ENCODE results near the gene ADAMTSL2.

The ADAMTSL2 gene

DNA sequence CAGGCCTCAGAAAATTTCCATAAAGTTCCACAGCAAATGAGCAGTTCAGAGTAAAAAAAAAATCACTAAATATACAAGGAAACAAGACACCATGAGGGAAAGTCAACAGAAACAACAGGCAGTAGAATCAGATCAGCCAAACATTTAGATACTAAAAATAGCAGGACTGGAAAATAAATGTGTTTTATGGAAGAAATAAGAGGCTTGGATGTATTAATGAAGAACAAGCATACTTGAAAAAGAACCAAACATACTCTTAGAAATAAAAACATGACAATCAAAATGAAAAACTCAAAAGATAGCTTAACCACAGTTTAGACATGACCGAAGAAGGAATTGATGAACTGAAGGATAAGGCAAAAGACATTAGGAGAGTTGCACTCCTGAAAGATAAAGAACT, 32.4 kb upstream of the ADAMTSL2 start:
- no peak for DNase-seq

GRCh38 chr9:133505186-133505830, 29.2 kb upstream of the ADAMTSL2 start:
- DNase-seq: no peak

- no peak for DNase-seq
These were observed 28.4 kb upstream of the ADAMTSL2 start for GRCh38 chr9:133505901-133506652.

DNA sequence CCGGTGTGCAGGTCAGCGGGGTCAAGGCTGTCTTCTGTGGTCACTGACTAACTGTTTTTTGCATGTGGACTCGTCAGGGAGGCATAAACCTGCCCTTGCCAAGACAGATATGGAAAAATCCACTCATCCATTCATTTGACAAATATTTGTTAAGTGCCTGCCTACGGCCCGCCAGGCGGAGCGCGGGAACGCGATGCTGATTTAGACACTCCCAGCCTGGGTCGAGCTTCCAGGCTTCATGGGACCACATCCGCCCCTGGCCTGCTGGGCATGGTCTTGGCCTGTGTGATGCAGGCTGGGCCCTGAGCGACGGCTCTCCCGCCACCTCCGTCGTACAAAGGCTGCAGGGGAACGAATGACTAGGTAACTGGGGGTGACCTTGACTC, 27.9 kb upstream of the ADAMTSL2 start:
- DNase-seq: peak; percentile 18

- no peak for DNase-seq
These were observed 27.1 kb upstream of the ADAMTSL2 start for GRCh38 chr9:133507246-133507965.

- no peak for DNase-seq
These were observed 26.5 kb upstream of the ADAMTSL2 start for GRCh38 chr9:133508046-133508445.

DNA sequence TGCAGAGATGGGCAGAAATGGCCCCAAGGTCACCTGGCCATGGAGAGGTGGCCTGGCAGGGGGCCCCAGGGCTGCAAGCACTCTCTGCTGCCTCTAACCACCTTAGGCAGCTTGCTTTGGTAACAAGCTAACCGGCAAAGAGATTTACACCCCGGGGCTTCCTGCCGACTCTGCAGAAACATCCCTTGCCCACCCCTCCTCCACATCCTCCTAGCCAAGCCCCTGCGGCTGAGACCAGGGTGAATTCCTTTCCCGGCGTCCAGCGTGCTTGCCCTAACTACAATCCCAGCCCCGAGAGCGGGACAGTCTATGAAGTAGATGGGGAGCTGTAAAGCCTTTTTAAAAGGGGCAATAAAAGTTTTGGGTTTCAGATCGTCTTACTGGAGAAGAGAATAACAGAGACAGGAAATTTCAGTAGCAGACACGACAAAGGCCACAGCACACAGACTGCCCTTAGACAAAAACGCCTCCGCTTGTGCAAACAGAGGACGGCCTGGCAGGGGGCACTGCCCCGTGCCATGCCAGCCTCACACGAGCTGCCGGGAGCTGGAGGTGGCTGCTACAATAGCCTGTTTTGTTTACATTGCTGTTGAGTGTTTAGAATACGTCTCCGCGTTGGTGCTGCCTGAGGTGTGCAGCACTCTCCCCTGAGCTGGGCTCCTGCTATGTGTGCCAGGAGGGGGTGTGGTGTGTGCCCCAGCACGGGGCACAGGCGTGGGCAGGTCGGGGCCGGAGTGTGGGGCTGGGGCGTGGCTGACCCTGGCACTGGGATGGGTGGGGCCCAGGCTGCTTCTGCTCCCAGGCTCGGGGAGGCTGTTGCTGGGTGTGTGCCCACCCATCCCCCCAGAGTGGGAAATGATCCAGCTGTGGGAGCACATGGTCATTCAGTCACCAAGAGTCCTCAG, 25.1 kb upstream of the ADAMTSL2 start:
- peak; percentile 96 for DNase-seq

- DNase-seq: no peak
These were observed 23.5 kb upstream of the ADAMTSL2 start for GRCh38 chr9:133510926-133511505.

DNA sequence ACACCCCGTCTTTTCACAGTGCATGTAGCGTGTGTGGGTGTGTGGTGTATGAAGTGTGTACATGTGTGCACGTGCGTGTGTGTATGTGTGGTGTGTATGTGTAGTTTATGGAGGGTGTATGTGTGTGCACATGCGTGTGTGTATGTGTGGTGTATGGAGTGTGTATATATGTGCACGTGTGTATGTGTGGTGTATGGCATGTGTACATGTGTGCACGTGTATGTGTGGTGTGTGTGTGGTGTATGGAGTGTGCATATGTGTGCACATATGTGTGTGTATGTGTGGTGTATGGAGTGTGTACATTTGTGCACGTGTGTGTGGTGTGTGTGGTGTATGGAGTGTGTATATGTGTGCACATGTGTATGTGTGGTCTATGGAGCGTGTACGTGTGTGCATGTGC, 22.9 kb upstream of the ADAMTSL2 start:
- no peak for DNase-seq

DNA sequence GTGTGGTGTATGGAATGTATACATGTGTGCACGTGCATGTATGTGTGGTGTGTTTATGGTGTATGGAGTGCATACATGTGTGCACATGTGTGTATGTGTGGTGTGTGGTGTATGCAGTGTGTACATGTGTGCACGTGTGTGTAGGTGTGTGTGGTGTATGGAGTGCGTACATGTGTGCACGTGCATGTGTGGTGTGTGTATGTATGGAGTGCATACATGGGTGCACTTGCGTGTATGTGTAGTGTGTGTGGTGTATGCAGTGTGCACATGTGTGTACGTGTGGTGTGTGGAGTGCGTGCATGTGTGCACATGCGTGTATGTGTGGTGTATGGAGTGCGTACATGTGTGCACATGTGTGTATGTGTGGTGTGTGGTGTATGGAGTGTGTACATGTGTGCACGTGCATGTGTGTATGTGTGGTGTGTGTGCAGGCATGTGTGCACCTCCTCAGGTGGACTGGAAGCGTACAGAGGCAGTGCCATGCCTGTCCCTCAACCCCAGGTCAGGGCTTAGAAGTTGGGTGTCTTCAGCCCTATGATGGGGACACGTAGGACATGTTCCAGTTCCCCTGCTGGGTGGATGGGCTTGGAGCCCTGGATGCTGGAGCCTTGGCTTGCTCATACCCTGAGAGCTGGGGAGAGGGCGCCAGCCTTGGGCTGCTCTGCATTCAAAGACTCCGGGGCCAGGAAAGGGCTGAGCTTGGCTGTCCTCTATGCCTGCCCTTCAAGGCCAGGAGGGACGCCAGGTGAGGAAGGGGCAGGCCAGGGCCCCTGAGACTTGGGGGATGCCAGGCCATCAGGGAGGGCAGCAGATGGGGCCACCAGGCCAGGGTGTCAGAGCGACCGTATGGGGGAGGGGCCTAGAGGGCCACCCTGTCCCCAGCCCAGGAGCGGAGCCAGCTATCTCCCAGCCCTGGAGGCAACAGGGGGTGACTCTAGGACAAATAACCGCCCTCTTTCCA, 22.0 kb upstream of the ADAMTSL2 start:
- DNase-seq: peak; percentile 30

- peak; percentile 84 for DNase-seq
These were observed 21.0 kb upstream of the ADAMTSL2 start for GRCh38 chr9:133513214-133514100.

DNA sequence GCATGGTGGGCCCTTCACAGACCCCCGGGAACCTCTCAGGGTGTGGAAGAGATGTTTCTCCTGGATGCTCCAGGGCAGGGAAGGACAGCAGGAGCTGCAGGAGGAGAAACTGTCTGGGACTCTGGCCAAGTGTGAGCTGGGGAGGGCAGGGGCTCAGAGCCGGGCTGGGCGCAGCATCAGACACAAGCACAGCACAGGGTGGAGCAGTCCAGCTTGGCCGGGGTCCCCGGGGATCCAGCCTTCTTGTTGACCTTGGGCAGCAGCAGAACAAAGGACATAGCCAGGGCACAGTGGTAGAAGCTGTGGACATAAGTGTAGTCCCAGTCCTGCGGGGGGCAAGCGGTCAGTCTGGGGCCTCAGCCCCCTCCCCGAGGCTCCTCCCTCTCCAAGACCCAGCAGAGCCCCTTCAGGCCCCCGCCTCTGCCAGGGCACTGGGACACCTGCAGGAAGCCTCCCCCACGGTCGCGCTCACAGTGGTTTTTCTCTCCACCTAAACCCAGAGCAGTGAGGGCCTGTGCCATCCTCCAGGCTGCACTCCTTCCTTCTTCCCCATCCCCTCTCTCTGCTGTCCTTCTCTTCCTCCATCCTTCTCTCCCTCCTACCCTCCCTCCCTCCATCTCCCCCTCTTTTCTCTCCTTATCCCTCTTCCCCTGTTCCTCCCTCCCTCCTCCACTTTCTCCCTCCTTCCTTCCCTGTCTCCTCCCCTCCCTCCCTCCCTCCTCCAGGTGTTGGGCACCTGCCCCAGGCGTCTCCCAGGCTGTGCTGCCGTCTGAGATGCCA, 19.9 kb upstream of the ADAMTSL2 start:
- DNase-seq: peak; percentile 95

- no peak for DNase-seq
These were observed 19.3 kb upstream of the ADAMTSL2 start for GRCh38 chr9:133515240-133515610.

DNA sequence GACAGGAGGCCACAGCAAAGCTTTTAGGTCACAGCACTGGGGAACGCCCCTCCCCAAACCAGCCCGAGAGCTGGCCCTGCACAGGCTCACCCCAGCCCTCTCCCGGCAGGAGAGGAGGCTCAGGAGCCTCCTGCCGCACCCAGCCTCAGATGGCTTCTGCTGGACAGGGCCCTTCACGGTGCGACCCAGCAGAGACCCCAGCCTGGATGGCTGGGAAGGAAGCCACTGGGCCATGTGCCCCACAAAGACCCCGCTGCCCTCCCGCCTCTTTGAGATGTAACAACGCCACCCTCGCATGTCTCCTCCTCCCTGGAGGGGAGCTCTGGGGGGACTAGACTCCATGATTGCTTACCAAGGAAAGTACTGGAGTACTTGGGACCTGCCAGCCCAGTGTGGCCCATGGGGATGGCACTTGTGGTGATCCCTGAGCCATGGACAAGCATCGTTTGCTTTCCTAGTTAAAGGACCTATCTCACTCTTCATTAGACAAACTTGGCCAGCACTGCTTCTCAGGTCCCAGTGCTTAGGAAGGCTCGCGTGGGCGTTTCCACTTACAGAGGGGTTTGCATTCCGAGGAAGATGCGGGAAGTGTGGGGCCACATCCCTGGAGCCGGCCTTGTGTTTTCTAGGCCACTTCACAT, 18.8 kb upstream of the ADAMTSL2 start:
- no peak for DNase-seq

DNA sequence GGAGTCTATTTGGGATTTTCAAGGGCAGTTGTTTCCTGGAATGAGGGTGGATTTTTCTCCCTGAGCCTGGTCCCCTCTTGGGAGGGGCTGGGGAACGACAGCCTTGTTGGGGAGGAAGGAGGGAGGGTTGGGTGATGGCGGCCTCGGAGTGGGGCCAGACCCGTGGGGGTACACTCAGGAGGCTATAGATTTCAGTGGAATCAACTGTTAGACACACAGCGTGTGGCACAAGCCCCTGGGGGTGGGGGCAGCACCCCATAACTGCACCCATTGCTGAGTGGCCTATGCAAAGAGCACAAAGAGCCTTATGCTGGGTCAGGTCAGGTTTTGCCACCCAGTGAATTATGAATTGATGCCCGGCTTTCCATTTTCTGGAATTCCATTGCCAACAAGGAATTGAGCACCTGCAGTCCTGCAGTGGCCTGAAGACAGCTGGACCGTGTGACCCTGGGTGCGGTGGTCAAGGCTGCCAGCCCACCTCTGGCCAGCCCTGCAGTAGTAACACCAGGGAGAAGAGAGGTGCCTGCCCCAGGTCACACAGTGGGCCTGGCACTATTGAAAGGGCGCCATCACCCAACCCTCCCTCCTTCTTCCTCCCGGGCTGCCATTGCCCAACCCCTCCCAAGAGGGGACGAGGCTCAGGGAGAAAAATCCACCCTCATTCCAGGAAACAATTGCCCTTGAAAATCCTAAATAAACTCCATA, 18.1 kb upstream of the ADAMTSL2 start:
- no peak for DNase-seq

DNA sequence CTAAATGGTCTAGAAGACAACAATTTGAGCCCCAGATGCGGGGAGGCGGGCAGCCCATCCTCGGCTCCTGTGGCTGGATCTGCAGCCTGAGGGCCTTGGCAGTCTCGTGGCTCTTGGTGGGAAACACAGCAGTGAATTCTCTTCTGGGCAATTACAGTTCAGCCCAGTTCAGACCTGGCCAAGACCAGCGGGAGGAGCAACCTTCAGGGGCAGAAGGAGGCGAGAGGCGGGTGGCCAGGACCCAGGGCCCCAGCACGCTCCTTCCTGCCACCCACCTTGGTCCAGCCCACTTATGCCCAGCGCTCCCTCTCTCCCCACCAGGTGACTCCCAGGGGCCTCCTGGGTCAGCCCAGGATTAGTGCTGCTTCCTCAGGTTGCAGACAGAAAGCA, 17.5 kb upstream of the ADAMTSL2 start:
- DNase-seq: no peak

DNA sequence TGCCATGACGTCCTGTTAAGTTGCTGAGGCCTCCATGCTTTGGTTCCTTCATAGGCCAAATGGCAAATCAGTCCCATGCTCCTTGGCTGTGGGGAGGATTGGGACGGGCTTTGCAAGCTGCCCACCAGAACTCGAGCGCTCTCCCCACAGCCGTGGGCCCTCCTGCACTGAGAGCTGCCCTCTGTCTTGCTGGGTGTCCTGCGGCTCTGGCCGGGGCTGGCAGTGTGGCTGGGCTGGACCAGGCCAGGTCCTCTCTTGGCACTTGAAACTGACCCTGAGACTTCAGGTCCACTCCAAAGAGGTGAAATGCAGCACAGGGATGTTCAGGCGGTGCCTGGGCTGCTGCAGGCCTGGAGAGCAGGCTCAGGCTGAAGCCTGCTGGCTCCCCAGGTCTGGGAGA, 16.8 kb upstream of the ADAMTSL2 start:
- no peak for DNase-seq

DNA sequence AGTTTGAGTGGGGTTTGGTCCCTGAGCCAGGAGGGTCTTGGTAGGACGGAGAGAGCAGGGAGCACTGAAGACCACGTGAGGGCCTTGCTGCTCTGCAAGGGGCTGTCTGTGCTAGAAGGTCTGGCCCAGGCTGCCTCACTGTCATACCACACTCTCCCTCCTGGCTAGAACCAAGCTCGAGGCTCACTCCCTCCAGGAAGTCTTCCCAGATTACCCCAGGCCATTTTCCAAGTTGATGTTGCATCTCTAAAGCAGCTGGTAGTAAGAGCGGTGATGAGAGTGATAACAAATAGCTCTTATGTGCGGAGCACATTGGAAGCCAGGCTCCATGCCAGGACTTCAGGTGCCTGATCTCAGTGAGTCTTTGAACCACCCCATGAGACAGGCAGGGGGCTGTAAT, 16.3 kb upstream of the ADAMTSL2 start:
- DNase-seq: peak; percentile 23

Measured in NCI-H1092 treated with DMSO at 0.1 percent for 48 hours (cell line).